K562 (cell line): ENCODE results near the gene TRIM34. TPM values are rescaled to one million over a fixed set of nuclear protein-coding genes. Genes with fewer than 3 reads are reported as not detected.

ENCODE experiments used
- SP2 ChIP-seq: IDR thresholded peaks from 2 replicates; pipeline ENCODE4 v1.6.1; 2011; ENCODE audit warnings: mild to moderate bottlenecking, low read depth, low read length, moderate library complexity; ENCODE audit not compliant: poor library complexity, severe bottlenecking; ENCODE audit errors: extremely low read depth
- STAT6 ChIP-seq: sonication (generic); formaldehyde crosslinking; IDR thresholded peaks from 2 replicates; pipeline ENCODE4 v1.8.1; 2023; ENCODE audit warnings: mild to moderate bottlenecking, missing genetic modification reagents
- TFAM ChIP-seq: fragments of 250-450 bp; sonication (Bioruptor Pico); conservative IDR thresholded peaks from 2 replicates; pipeline ENCODE4 v1.5.0; 2021; ENCODE audit warnings: mild to moderate bottlenecking, moderate library complexity
- TRIM24 ChIP-seq, 2 experiments: fragments of 450-650 bp; IDR thresholded peaks; 2 replicates each; pipeline ENCODE4 v1.6.1; 2016
- ZBTB40 ChIP-seq, 2 experiments: fragments of 450-650 bp in 1 of 2; sonication (generic) in 1 of 2; formaldehyde crosslinking in 1 of 2; IDR thresholded peaks; 2 replicates each; pipeline versions ENCODE4 v1.7.1 to v1.9.0; 2016 to 2022; ENCODE audit warnings: inconsistent platforms in 1 of 2, mild to moderate bottlenecking in 1 of 2, missing genetic modification reagents in 1 of 2
- ZZZ3 ChIP-seq: fragments of 450-650 bp; IDR thresholded peaks from 2 replicates; pipeline ENCODE4 v1.6.1; 2016; ENCODE audit warnings: antibody characterized with exemption, mild to moderate bottlenecking, moderate library complexity
- polyA plus RNA-seq, 8 experiments: library from polyadenylated mRNA; depleted of rRNA in 4 of 8; stranded (reverse) in 5 of 8; unstranded in 3 of 8; fragments of >200 nt; fragmentation: Nextera tagmentation in 2 of 8; fragmentation: Illumina TruSeq in 1 of 8; extraction: Ambion mirVana in 2 of 8; extraction: Trizol in 1 of 8; gene quantifications; 2 replicates each; pipeline versions ENCODE4 v1.2.1 to v1.2.3, GENCODE V29; 2011 to 2014; ENCODE audit warnings: inconsistent platforms in 1 of 8, missing spikeins in 1 of 8
- total RNA-seq, 7 experiments: library from RNA; depleted of rRNA in 6 of 7; stranded (reverse); fragments of >200 nt in 6 of 7; fragmentation: Illumina TruSeq in 2 of 7; extraction: Trizol in 2 of 7; gene quantifications; 2 replicates each; pipeline versions ENCODE4 v1.2.1 to v1.2.3, GENCODE V29; 2011 to 2021; ENCODE audit warnings: low replicate concordance in 1 of 7
- TF ChIP-seq, protein P1 (sequence below): sonication (generic); formaldehyde crosslinking; IDR thresholded peaks from 2 replicates; pipeline ENCODE4 v1.8.1; 2022; ENCODE audit warnings: missing genetic modification reagents

Gene TRIM34
- total and polyA plus RNA-seq, 9 of the 15 experiments (the other 6 are each of a cell fraction or from before 2014, with no cell fraction given) = 0.31 to 2.9 (median 1.3) TPM

GRCh38 chr11:5684036-5684645, 59.3 kb downstream of the TRIM34 start (continued):
- TF ChIP-seq ZBTB40 (IDR thresholded peaks at IDR 0.05) = 0 out of 2 replicates have a peak, but pooled peaks have one; percentile 36
- no peak for TF ChIP-seq ZBTB40 (CRISPR knock-in tag; IDR thresholded peaks at IDR 0.05)
- no peak for TF ChIP-seq STAT6 (CRISPR knock-in tag)
- TF ChIP-seq TFAM (CRISPR knock-in tag) = no peak
- no peak for TF ChIP-seq TRIM24 (IDR thresholded peaks at IDR 0.05)
- TF ChIP-seq SP2 = no peak
- no peak for TF ChIP-seq ZZZ3
- TF ChIP-seq, protein P1, sequence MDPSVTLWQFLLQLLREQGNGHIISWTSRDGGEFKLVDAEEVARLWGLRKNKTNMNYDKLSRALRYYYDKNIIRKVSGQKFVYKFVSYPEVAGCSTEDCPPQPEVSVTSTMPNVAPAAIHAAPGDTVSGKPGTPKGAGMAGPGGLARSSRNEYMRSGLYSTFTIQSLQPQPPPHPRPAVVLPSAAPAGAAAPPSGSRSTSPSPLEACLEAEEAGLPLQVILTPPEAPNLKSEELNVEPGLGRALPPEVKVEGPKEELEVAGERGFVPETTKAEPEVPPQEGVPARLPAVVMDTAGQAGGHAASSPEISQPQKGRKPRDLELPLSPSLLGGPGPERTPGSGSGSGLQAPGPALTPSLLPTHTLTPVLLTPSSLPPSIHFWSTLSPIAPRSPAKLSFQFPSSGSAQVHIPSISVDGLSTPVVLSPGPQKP (CRISPR knock-in tag) = no peak
